Activated CD8-positive, alpha-beta memory T cell treated with anti-CD3 and anti-CD28 coated beads, Interleukin-2, amount 10 ng/mL, durations not matched to agents 7 days and 5 days (primary cell): ENCODE results near the gene GPR17. TPM values are rescaled to one million over a fixed set of nuclear protein-coding genes. Genes with fewer than 3 reads are reported as not detected.

Experiments used
- ATAC-seq: fragments of 150-1000 bp; cut with Tn5 transposase; one replicate; pipeline ENCODE4 v1.10.0; 2021; ENCODE audit warnings: moderate library complexity
- CTCF ChIA-PET: fragments of 350-600 bp; sonication (Branson Sonifier 250); formaldehyde crosslinking; loops from one replicate; lab custom pipeline; 2021; ENCODE audit warnings: antibody characterized with exemption; lab: Charles Lee
- DNase-seq: peaks from one replicate; pipeline ENCODE4 v3.0.0-alpha.2; 2020
- H3K27ac Mint-ChIP-seq: one replicate; pipeline ENCODE4 v1.8.0; 2021; ENCODE audit warnings: mild to moderate bottlenecking, mixed read lengths
- H3K27me3 Mint-ChIP-seq: one replicate; pipeline ENCODE4 v1.8.0; 2021; ENCODE audit warnings: mixed read lengths
- H3K36me3 Mint-ChIP-seq: one replicate; pipeline ENCODE4 v1.8.0; 2021; ENCODE audit warnings: mild to moderate bottlenecking, mixed read lengths
- H3K4me1 Mint-ChIP-seq: one replicate; pipeline ENCODE4 v1.8.0; 2021; ENCODE audit warnings: mixed read lengths
- H3K4me3 Mint-ChIP-seq: one replicate; pipeline ENCODE4 v1.8.0; 2021; ENCODE audit warnings: mild to moderate bottlenecking, moderate library complexity, mixed read lengths
- H3K9me3 Mint-ChIP-seq: one replicate; pipeline ENCODE4 v1.8.0; 2022; ENCODE audit warnings: low read depth, mixed read lengths
- total RNA-seq, 2 experiments: library from RNA; stranded (reverse); gene quantifications; one replicate each; pipeline ENCODE4 v1.2.3, GENCODE V29; 2021

The GPR17 gene
- total RNA-seq, 2 experiments from 2014 or later: not detected

DNA sequence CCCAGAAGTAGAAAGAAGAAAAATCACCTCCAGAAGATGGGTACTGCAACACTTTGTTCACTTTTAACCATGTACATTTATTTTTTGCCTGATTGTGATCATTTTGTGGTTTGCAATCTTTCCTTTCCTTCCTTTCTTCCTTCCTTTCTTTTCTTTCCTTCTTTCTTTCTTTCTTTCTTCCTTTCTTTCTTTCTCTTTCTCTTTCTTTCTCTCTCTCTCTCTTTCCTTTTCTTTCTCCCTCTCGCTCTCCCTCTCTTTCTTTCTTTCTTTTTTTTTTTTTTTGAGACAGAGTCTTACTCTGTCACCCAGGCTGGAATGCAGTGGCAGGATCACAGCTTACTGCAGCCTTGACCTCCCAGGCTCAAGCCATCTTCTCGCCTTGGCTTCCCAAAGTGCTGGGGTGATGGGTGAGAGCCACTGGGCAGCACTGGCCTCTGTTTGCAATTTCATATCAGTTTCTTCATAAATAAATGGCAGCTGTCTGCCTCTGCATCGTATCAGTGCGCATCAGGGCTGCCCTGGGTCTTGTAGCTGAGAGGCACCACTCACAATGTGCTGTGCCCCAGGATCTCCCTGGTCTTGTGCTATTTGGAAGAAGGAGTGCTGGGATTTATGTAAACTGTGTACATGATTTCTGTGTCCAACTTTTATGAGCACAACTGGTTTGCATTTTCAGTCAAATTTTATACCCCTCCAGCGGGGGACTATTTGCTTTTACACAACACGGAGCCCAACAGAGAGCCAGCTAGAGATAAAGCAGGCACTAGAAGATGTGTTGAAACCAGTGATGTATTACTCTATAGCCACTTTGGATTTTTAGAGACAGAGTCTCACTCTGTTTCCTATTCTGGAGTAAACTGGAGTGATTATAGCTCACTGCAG, 36.3 kb downstream of the GPR17 start:
- ATAC-seq (no peak), DNase-seq (no peak)
- Mint-ChIP-seq H3K4me1 (no peaks in the 10 kb centered on the region), H3K9me3 (no peaks in the 10 kb centered on the region), H3K36me3 (no peaks in the 10 kb centered on the region), H3K27ac (no peak overlapping the region), H3K27me3 (peaks cover 42% of the 10 kb centered on the region), H3K4me3 (no peak overlapping the region)
- CTCF ChIA-PET: interaction anchor here (1.3 kb wide), 1 partner anchor 91 kb away, joined by 3 read pairs; no protein-coding TSS in a partner anchor

DNA sequence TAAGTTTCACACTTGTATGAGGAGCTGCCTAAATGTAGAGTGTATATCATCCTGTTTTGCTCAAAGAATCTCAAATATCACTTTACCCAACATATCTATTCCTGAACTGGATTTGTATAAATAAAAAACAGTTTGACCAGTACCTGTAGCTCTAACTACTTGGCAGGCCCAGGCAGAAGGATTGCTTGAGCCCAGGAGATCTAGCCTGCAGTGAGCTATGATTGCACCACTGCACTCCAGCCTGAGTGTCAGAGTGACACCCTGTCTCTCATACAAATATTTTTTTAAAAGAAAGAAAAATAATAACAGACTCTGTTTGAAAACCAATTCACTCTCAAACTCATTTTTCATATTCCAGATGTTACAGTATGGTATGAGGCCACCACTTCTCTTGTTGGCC, 37.1 kb downstream of the GPR17 start:
- Mint-ChIP-seq H3K27me3 (peaks cover 36% of the 10 kb centered on the region), H3K4me3 (no peak overlapping the region), H3K4me1 (no peaks in the 10 kb centered on the region), H3K36me3 (no peaks in the 10 kb centered on the region), H3K9me3 (no peaks in the 10 kb centered on the region), H3K27ac (no peak overlapping the region)
- ATAC-seq (no peak), DNase-seq (no peak)
- CTCF ChIA-PET: interaction anchor here (1.3 kb wide), 1 partner anchor 92 kb away, joined by 3 read pairs; no protein-coding TSS in a partner anchor

DNA sequence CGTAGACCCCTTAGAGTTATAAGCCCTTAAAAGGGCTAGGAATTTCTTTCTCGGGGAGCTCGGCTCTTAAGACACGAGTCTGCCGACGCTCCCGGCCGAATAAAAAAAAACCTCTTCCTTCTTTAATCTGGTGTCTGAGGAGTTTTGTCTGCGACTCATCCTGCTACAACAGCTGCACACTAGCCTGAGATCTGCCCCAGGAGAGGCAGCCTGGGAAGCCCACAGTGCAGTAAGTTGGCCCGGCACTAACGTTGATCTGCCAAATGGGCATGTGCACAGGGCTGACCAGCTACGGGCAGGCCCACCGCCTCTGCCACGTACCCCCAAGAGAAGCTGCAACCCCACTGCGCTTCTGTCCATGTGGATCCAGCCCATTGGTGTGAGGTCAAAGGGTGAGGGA, 37.8 kb downstream of the GPR17 start:
- Mint-ChIP-seq H3K4me1 (no peaks in the 10 kb centered on the region), H3K36me3 (no peaks in the 10 kb centered on the region), H3K4me3 (no peak overlapping the region), H3K27ac (no peak overlapping the region), H3K9me3 (no peaks in the 10 kb centered on the region), H3K27me3 (peaks cover 32% of the 10 kb centered on the region)
- CTCF ChIA-PET: no interaction called here
- DNase-seq (no peak), ATAC-seq (no peak)

DNA sequence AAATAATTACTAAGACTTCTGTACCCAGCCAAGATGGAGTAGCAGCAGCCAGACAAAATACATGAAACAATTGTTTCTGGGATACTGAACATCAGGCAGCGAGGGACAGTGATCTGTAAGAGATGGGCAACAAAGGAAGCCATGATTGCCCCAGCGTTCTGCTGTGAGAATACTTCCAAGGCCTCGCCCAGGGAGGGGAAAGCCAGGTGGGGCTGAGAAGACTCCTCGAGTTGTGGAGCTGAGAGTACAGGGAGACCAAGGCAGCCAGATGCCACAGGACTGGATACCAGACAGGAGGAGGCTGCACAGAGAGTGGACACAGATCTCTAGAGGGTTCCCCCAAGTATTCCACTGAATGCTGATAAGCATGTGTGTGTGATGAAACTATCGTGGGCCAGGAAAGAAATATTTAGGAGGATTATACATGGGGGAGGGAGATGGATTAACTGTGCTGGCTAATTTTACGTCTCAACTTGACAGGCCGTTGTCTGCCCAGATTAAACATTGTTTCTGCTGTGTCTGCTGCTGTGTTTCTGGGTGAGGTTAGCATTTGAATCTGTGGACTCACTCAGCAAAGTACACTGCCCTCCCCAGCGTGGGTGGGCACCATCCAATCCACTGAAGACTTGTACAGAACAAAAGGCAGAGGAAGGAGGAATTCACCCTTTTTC, 39.6 kb downstream of the GPR17 start:
- Mint-ChIP-seq H3K9me3 (peaks cover 4% of the 10 kb centered on the region), H3K4me3 (no peak overlapping the region), H3K4me1 (no peaks in the 10 kb centered on the region), H3K27ac (no peak overlapping the region), H3K27me3 (peaks cover 30% of the 10 kb centered on the region), H3K36me3 (peaks cover 4% of the 10 kb centered on the region)
- ATAC-seq: no peak
- CTCF ChIA-PET: no interaction called here
- no peak for DNase-seq

DNA sequence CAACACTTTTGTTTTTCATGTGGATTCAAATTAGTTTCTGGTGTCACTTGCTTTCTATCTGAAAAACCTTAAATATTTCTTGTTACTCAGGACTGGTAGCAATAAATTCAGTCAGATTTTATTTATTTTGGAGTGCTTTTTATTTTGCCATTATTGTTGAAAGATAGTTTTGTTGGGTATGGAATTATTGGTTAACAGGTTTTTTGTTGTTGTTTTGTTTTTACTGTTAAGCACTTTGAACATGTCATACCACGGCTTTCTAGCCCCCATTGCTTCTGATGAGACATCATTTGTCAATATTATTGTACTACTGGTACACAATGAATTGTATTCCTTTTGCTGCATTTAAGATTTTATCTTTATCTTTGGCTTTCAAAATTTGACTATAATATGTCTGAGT, 42.5 kb downstream of the GPR17 start:
- Mint-ChIP-seq H3K27me3 (peaks cover 17% of the 10 kb centered on the region), H3K36me3 (peaks cover 6% of the 10 kb centered on the region), H3K27ac (no peak overlapping the region), H3K9me3 (peaks cover 10% of the 10 kb centered on the region), H3K4me1 (no peaks in the 10 kb centered on the region), H3K4me3 (no peak overlapping the region)
- CTCF ChIA-PET: interaction anchor here (0.6 kb wide), 1 partner anchor 110 kb away, joined by 5 read pairs; no protein-coding TSS in a partner anchor
- DNase-seq (no peak), ATAC-seq (no peak)

DNA sequence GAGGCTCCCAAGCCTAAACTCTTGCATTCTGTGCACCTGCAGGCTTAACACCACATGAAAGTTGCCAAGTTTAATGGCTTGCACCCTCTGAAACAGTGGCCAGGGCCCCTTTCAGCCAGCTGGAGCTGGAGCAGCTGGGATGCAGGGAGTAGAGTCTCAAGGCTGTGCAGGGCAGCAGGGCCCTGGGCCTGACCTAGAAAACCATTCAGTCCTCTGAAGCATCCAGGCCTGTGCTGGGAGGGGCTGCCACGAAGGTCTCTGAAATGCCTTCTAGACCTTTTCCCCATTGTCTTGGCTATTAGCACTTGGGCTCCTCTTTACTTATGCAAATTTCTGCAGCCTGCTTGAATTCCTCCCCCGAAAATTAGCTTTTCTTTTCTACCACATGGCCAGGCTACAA, 44.7 kb downstream of the GPR17 start:
- Mint-ChIP-seq H3K27me3 (peaks cover 10% of the 10 kb centered on the region), H3K9me3 (peaks cover 10% of the 10 kb centered on the region)
- CTCF ChIA-PET: no interaction called here

DNA sequence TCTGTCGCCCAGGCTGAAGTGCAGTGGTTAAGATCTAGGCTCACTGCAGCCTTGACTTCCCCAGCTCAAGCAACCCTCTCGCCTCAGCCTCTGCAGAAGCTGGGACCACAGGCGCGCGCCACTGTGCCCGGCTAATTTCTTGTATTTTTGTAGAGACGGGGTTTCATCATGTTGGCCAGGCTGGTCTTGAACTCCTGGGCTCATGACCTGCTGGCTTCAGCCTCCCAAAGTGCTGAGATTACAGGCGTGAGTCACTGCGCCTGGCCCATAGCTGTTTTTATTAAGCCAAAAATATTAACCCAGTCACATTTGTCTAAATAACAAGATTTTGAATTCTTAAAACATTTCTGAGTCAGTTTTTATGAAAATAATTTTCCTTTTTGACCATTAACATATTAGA, 49.0 kb downstream of the GPR17 start:
- CTCF ChIA-PET: interaction anchor here (1.8 kb wide), 1 partner anchor 103 kb away, joined by 7 read pairs; no protein-coding TSS in a partner anchor
- Mint-ChIP-seq H3K4me1 (no peaks in the 10 kb centered on the region), H3K36me3 (peaks cover 3% of the 10 kb centered on the region), H3K9me3 (peaks cover 9% of the 10 kb centered on the region), H3K27me3 (no peaks in the 10 kb centered on the region), H3K27ac (no peak overlapping the region), H3K4me3 (no peak overlapping the region)
- ATAC-seq (no peak), DNase-seq (no peak)

More for the DNA sequence above, 44.7 kb downstream of the GPR17 start:
- Mint-ChIP-seq H3K36me3 (peaks cover 6% of the 10 kb centered on the region), H3K4me1 (no peaks in the 10 kb centered on the region), H3K4me3 (no peak overlapping the region), H3K27ac (no peak overlapping the region)
- DNase-seq (no peak), ATAC-seq (no peak)

DNA sequence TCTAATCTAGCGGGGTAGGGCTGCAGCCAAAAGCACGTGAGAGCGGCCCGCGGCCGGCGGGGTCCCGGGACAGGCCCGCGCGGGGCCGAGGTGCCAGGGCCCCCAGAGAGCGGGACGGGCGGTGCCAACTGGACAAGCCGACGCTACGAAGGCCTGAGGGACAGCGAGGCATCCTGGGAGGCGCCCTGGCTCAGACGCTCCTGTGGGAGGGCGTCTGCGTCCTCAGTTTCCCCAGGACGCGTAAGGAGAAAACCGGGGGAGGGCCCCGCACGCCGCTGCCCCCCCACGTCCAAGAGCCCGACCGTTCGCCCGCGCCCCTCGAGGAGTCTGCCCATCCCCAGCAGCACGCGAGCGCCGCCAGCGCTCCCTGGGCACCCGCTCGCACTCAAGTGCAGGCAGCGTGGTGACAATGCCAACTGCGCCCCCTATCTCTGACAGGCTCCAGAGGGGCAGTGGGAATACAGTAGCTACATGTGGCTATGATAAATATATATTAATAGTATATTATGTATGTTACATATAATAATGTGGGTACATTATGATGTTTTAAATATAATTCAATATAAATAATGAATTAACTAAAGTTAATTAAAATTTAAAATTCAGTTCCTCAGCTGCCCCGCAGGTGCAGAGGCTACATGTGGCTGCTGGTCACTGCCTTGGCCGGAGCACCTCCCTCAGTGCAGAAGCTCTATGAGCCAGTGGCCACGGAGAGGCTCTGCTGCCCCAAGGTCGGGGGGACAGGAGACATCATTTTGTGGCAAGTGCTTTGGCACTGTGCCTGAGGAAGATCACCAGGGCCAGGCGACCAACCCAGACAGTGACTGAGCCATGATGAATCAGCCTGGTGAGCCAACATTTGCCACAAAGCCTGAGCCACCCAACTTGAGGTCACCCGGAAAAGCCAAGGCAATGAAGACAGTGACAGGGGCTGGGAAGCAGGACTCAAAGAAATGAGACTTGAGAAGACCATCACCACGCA, 49.8 kb downstream of the GPR17 start:
- Mint-ChIP-seq H3K27ac (no peak overlapping the region), H3K4me1 (peaks cover 7% of the 10 kb centered on the region), H3K36me3 (peaks cover 2% of the 10 kb centered on the region), H3K9me3 (peaks cover 6% of the 10 kb centered on the region), H3K4me3 (no peak overlapping the region), H3K27me3 (no peaks in the 10 kb centered on the region)
- DNase-seq (no peak), ATAC-seq (no peak)
- CTCF ChIA-PET: interaction anchor here (1.8 kb wide), 1 partner anchor 104 kb away, joined by 7 read pairs; no protein-coding TSS in a partner anchor

DNA sequence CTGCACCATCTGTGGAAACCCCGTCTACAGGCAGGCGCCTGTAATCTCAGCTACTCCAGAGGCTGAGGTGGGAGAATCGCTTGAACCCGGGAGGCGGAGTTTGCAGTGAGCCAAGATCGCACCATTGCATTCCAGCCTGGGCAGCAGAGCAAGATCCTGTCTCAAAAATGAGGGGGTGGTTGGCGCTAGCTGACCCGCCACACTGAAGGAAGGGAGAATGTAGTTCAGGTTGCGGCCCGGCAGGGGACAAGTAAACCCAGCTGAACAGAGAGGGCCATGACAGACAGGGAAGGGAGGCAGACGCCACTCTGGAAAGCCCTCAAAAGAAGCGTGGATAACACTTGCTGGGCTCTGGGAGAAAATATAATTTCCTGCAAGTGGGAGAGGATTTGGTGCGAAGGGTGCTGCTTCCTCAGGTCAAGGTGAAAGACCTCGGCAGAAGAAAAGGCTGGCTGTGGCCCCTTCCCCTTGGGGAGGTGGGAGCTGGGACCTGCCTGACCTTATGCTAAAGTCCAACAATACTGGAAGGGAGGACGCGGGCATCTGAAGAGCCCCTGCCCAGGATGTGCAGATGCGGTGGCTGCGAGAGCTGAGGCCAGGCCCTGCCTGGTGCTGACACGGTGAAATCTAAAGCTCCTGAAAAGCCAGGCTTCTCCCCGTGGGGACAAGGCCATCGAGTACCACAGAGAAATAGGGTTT, 51.7 kb downstream of the GPR17 start:
- Mint-ChIP-seq H3K27me3 (no peaks in the 10 kb centered on the region), H3K9me3 (no peaks in the 10 kb centered on the region), H3K4me3 (no peak overlapping the region), H3K36me3 (peaks cover 5% of the 10 kb centered on the region), H3K4me1 (peaks cover 17% of the 10 kb centered on the region), H3K27ac (no peak overlapping the region)
- CTCF ChIA-PET: interaction anchor here (1.2 kb wide), 1 partner anchor 106 kb away, joined by 3 read pairs; no protein-coding TSS in a partner anchor
- ATAC-seq (no peak), DNase-seq (no peak)

DNA sequence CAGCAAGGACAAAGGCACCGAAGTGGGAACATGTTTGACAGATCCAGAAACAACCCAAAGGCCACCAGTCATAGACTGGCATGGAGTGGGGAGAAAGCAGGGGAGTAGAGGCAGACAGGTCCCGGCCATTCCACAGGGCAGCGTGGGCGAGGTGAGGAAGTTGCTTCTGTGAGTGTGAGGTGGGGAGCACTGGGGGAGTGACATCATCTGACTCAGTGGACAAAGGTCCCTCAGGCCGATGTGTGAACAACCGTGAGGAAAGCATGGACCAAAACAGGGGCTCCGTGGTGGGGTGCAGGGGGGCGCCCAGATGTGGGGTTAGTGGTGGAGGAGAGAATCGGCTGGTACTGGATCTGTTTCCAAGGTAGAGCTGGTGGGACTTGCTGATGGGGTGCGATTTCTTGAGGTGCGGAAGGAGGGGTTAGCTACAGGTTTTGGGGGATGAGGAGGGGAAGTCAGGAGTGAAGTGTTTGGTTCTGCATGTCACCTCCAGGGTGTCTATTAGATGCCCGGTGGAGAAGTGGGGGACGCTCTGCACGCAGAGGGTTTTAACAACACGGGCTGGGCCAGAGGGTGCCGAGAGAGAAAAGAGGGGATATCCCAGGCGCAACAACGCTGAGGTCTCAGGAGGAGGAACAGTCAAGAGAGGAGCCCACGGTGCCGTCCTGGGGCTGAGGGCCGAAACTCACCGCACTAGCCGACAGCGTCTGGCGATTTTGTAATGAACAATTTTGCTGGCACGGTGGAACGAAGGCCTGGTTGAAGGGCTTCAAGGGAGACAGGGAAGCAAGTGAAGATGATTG, 52.8 kb downstream of the GPR17 start:
- ATAC-seq: no peak
- no peak overlapping the region for H3K4me3 Mint-ChIP-seq
- H3K4me1 Mint-ChIP-seq: peaks cover 25% of the 10 kb centered on the region
- peaks cover 8% of the 10 kb centered on the region for H3K36me3 Mint-ChIP-seq
- no peaks in the 10 kb centered on the region for H3K9me3 Mint-ChIP-seq
- DNase-seq: no peak
- no peaks in the 10 kb centered on the region for H3K27me3 Mint-ChIP-seq
- H3K27ac Mint-ChIP-seq: peak overlapping the region; percentile 2
- CTCF ChIA-PET: no interaction called here

DNA sequence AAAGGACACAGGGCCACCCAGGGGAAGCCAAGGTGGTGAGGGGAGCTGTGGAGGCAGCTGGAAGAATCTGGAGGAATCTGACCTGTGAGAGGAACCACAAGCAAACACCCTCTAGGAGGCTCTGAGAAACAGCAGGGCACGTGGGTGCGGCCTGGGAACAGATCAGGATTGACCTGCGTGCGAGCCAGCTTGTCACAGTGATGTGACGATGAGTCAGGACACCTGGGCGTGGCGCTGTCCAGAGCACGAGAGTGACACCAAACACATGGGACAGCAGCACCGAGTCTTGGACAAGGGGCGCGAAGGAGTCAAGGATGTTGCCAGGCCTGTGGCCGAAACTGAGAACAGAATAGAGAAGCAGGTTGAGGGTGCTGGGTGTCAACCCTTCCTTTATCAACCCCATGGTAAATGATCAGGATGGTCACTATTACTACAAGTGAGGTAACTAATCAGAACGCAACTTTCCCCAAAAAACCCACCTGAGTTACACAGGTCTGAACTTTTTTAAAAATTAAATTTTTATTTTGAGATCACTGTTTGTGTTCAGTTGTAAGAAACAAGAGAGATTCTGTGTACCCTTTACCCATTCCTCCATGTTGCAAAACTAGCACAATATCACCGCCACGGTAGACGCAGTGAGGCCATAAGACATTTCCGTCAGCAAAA, 54.7 kb downstream of the GPR17 start:
- CTCF ChIA-PET: interaction anchor here (1.4 kb wide), 1 partner anchor 50 kb away, joined by 4 read pairs; no protein-coding TSS in a partner anchor
- no peaks in the 10 kb centered on the region for H3K27me3 Mint-ChIP-seq
- H3K4me3 Mint-ChIP-seq: peak overlapping the region; percentile 91
- peaks cover 32% of the 10 kb centered on the region for H3K4me1 Mint-ChIP-seq
- H3K27ac Mint-ChIP-seq: peak overlapping the region; percentile 96
- ATAC-seq (no peak), DNase-seq (no peak)
- peaks cover 18% of the 10 kb centered on the region for H3K36me3 Mint-ChIP-seq
- H3K9me3 Mint-ChIP-seq: no peaks in the 10 kb centered on the region
